ENCODE measurements around the gene AHCYL1.
"Not testable (repeated sequence)": the region's sequence is repeated elsewhere in the genome, so short reads cannot be mapped to it uniquely, and the experiment has no call there.

The AHCYL1 gene

GRCh38 chr1:109984456-109985246, at the start of gene AHCYL1:
Gene AHCYL1, plus strand, starts transcription at chr1:109984765. Its CDS starts 288 bp downstream, at chr1:109985053.
- peak; percentile 96 for DNase-seq

- DNase-seq, result no peak
Observed at GRCh38 chr1:109935451-109935900, 49.1 kb upstream of the AHCYL1 start.

GRCh38 chr1:109937738-109938137, 46.8 kb upstream of the AHCYL1 start:
- DNase-seq, result no peak

- no peak for DNase-seq
Observed at GRCh38 chr1:109938556-109938955, 46.0 kb upstream of the AHCYL1 start.

- DNase-seq, result no peak
Observed at GRCh38 chr1:109942434-109942833, 42.1 kb upstream of the AHCYL1 start.

GRCh38 chr1:109944541-109944940, 40.0 kb upstream of the AHCYL1 start:
- DNase-seq, result no peak

- no peak for DNase-seq
Observed at GRCh38 chr1:109946511-109946910, 38.1 kb upstream of the AHCYL1 start.

GRCh38 chr1:109947582-109948284, 36.8 kb upstream of the AHCYL1 start:
- DNase-seq, result no peak

- no peak for DNase-seq
Observed at GRCh38 chr1:109948285-109948630, 36.3 kb upstream of the AHCYL1 start.

GRCh38 chr1:109950038-109950437, 34.5 kb upstream of the AHCYL1 start:
- DNase-seq, result no peak

GRCh38 chr1:109950509-109950908, 34.1 kb upstream of the AHCYL1 start:
- DNase-seq, result no peak

- not testable (repeated sequence) for DNase-seq
Observed at GRCh38 chr1:109951501-109951900, 33.1 kb upstream of the AHCYL1 start.

- no peak for DNase-seq
Observed at GRCh38 chr1:109954041-109954512, 30.5 kb upstream of the AHCYL1 start.

GRCh38 chr1:109959632-109959973, 25.0 kb upstream of the AHCYL1 start:
- no peak for DNase-seq

GRCh38 chr1:109959974-109960744, 24.4 kb upstream of the AHCYL1 start:
- no peak for DNase-seq

- no peak for DNase-seq
Observed at GRCh38 chr1:109960745-109961094, 23.8 kb upstream of the AHCYL1 start.

- DNase-seq, result no peak
Observed at GRCh38 chr1:109963864-109964263, 20.7 kb upstream of the AHCYL1 start.

GRCh38 chr1:109969146-109969829, 15.3 kb upstream of the AHCYL1 start:
- DNase-seq, result no peak

- no peak for DNase-seq
Observed at GRCh38 chr1:109969907-109970306, 14.7 kb upstream of the AHCYL1 start.

- DNase-seq, result no peak
Observed at GRCh38 chr1:109971559-109971958, 13.0 kb upstream of the AHCYL1 start.

- DNase-seq, result no peak
Observed at GRCh38 chr1:109974191-109974590, 10.4 kb upstream of the AHCYL1 start.

GRCh38 chr1:109975718-109976117, 8.8 kb upstream of the AHCYL1 start:
- no peak for DNase-seq

GRCh38 chr1:109976762-109977161, 7.8 kb upstream of the AHCYL1 start:
- DNase-seq, result no peak

All from DMS 273 treated with DMSO at 0.1 percent for 48 hours (cell line).